Measurements from ENCODE around the gene CORO7. TPM values are rescaled to one million over a fixed set of nuclear protein-coding genes. Genes with fewer than 3 reads are reported as not detected.

CORO7 gene
- total and polyA plus RNA-seq, 7 donors = 10.0 to 43.4 (median 17.1) TPM

- Histone ChIP-seq H3K36me3 (no peaks in the 10 kb centered on the region), H3K4me1 (peaks cover 2 to 89% (median 83%) of the 10 kb centered on the region in 4 donors), H3K27me3 (no peaks in the 10 kb centered on the region), H3K27ac (peak overlapping the region; percentile 83 to 95 (median 86)), H3K9me3 (no peaks in the 10 kb centered on the region), H3K4me3 (no peak overlapping the region)
- intact Hi-C loops (cut with DNase I) = loop anchor here (5.0 kb wide), 1 partner anchor 53 kb away; the partner anchor contains the start of gene TFAP4
- WGBS, 2 donors = 62 to 76% methylated on average over 6 of the region's 6 CpGs
- no peak for TF ChIP-seq POLR2AphosphoS5 (IDR thresholded peaks at IDR 0.05)
- TF ChIP-seq EP300 (IDR thresholded peaks at IDR 0.05) = no peak
- no peak for TF ChIP-seq CTCF (IDR thresholded peaks at IDR 0.05)
- no peak for TF ChIP-seq POLR2A (IDR thresholded peaks at IDR 0.05)
- DNase-seq = peak; percentile 64
Measured at GRCh38 chr16:4325253-4325758, 91.1 kb downstream of the CORO7 start.

GRCh38 chr16:4324492-4325252 is 91.7 kb downstream of the CORO7 start:
- peak overlapping the region; percentile 83 to 95 (median 86) for H3K27ac ChIP-seq
- intact Hi-C loops (cut with DNase I) = loop anchor here (5.0 kb wide), 1 partner anchor 52 kb away; the partner anchor contains the start of gene TFAP4
- peak; percentile 66 for DNase-seq
- no peaks in the 10 kb centered on the region for H3K36me3 ChIP-seq
- H3K4me3 ChIP-seq = no peak overlapping the region
- 81 to 83% methylated on average over 22 of the region's 22 CpGs for WGBS, 2 donors
- no peak for TF ChIP-seq POLR2A (IDR thresholded peaks at IDR 0.05)
- TF ChIP-seq POLR2AphosphoS5 (IDR thresholded peaks at IDR 0.05) = no peak
- no peak for TF ChIP-seq EP300 (IDR thresholded peaks at IDR 0.05)
- no peak for TF ChIP-seq CTCF (IDR thresholded peaks at IDR 0.05)
- no peaks in the 10 kb centered on the region for H3K9me3 ChIP-seq
- no peaks in the 10 kb centered on the region for H3K27me3 ChIP-seq
- H3K4me1 ChIP-seq = peaks cover 2 to 90% (median 83%) of the 10 kb centered on the region in 4 donors

- Histone ChIP-seq H3K9me3 (no peaks in the 10 kb centered on the region), H3K36me3 (no peaks in the 10 kb centered on the region), H3K4me3 (peak overlapping the region in 1 of 4 donors; percentile 18), H3K4me1 (peaks cover 2 to 90% (median 83%) of the 10 kb centered on the region in 4 donors), H3K27ac (peak overlapping the region; percentile 83 to 95 (median 86)), H3K27me3 (no peaks in the 10 kb centered on the region)
- peak; percentile 89 for DNase-seq
- TF ChIP-seq POLR2A (IDR thresholded peaks at IDR 0.05) = no peak
- TF ChIP-seq CTCF (IDR thresholded peaks at IDR 0.05) = no peak
- WGBS, 2 donors = 32 to 60% methylated on average over 12 of the region's 12 CpGs
- intact Hi-C loops (cut with DNase I) = no loop called here
Measured at GRCh38 chr16:4323845-4324488, 92.4 kb downstream of the CORO7 start.

- H3K4me3 ChIP-seq = no peak overlapping the region
- 74 to 83% methylated on average over 21 of the region's 21 CpGs for WGBS, 2 donors
- no peaks in the 10 kb centered on the region for H3K36me3 ChIP-seq
- DNase-seq = peak; percentile 63
- no peak for TF ChIP-seq POLR2A (IDR thresholded peaks at IDR 0.05)
- TF ChIP-seq EP300 (IDR thresholded peaks at IDR 0.05) = no peak
- TF ChIP-seq CTCF (IDR thresholded peaks at IDR 0.05) = no peak
- TF ChIP-seq POLR2AphosphoS5 (IDR thresholded peaks at IDR 0.05) = no peak
- H3K9me3 ChIP-seq = no peaks in the 10 kb centered on the region
- intact Hi-C loops (cut with DNase I) = no loop called here
- H3K27me3 ChIP-seq = no peaks in the 10 kb centered on the region
- peak overlapping the region; percentile 83 to 95 (median 86) for H3K27ac ChIP-seq
- peaks cover 2 to 90% (median 83%) of the 10 kb centered on the region in 4 donors for H3K4me1 ChIP-seq
Measured at GRCh38 chr16:4323071-4323844, 93.1 kb downstream of the CORO7 start.
